Astrocyte of the spinal cord (primary cell): ENCODE data around the gene MYL3.

Source experiments
- DNase-seq: peaks from one replicate; pipeline ENCODE4 v3.0.0; 2011; ENCODE audit warnings: low read depth, low spot score
- H3K4me3 ChIP-seq: 2 replicates; pipeline ENCODE4 v1.5.1; 2011; ENCODE audit warnings: low read depth, mild to moderate bottlenecking, low read length, moderate library complexity
- in situ Hi-C: cut with HindIII; loops from 2 replicates; pipeline ENCODE4 v1.10.0; 2017; ENCODE audit warnings: low sequenced_read_pairs
- TF ChIP-seq, protein P1 (sequence below): IDR thresholded peaks from 2 replicates; pipeline ENCODE4 v1.5.1; 2012; ENCODE audit warnings: low read depth, mild to moderate bottlenecking, low read length, inconsistent platforms

The MYL3 gene

GRCh38 chr3:46844397-46844796 lies 18.8 kb downstream of the MYL3 start:
- TF ChIP-seq, protein P1, sequence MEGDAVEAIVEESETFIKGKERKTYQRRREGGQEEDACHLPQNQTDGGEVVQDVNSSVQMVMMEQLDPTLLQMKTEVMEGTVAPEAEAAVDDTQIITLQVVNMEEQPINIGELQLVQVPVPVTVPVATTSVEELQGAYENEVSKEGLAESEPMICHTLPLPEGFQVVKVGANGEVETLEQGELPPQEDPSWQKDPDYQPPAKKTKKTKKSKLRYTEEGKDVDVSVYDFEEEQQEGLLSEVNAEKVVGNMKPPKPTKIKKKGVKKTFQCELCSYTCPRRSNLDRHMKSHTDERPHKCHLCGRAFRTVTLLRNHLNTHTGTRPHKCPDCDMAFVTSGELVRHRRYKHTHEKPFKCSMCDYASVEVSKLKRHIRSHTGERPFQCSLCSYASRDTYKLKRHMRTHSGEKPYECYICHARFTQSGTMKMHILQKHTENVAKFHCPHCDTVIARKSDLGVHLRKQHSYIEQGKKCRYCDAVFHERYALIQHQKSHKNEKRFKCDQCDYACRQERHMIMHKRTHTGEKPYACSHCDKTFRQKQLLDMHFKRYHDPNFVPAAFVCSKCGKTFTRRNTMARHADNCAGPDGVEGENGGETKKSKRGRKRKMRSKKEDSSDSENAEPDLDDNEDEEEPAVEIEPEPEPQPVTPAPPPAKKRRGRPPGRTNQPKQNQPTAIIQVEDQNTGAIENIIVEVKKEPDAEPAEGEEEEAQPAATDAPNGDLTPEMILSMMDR: no peak

GRCh38 chr3:46843508-46843907 lies 19.7 kb downstream of the MYL3 start:
- TF ChIP-seq, protein P1: no peak
- no peak overlapping the region for H3K4me3 ChIP-seq
- no peak for DNase-seq
- in situ Hi-C loops: no loop called here

More at GRCh38 chr3:46844397-46844796, 18.8 kb downstream of the MYL3 start:
- no peak overlapping the region for H3K4me3 ChIP-seq
- DNase-seq: no peak
- in situ Hi-C loops: no loop called here

DNA sequence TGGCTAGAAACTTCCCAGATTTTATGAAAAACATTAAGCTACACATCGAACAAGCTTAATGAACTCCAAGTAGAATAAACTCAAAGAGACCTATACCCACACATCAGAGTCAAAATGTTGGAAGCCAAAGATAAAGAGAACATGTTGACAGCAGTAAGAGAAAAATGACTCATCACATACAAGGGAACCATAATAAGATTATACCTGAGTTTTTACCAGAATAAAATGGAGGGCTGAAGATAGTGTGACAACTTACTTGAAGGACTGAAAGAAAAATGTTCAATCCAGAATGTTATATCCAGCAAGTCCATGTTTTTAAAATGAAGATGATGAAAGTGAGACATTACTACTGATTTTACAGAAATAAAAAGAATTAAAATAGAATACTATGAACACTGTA lies 22.8 kb downstream of the MYL3 start:
- no peak overlapping the region for H3K4me3 ChIP-seq
- in situ Hi-C loops: no loop called here
- DNase-seq: no peak
- TF ChIP-seq, protein P1: no peak

DNA sequence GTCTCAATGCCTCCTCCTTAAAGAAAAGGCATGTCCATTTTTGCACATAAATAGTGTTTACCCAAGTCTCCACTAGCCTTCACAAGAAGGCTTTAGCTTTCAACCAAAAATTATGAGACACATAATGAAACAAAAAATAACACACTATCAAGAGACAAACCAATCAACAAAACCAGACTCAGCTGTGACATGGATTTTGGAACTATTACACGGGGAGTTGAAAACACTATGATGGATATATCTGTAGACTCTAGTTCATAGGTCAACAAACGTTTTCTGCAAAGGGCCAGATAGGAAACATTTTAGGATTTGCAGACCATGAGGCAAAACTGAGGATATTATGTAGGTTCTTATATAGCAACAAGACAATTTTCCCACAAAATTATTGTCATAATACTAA lies 24.9 kb downstream of the MYL3 start:
- no peak for DNase-seq
- TF ChIP-seq, protein P1: no peak
- in situ Hi-C loops: no loop called here
- no peak overlapping the region for H3K4me3 ChIP-seq

GRCh38 chr3:46835491-46835890 lies 27.8 kb downstream of the MYL3 start:
- in situ Hi-C loops: no loop called here
- TF ChIP-seq, protein P1: no peak
- H3K4me3 ChIP-seq: no peak overlapping the region
- DNase-seq: no peak

GRCh38 chr3:46835054-46835453 lies 28.2 kb downstream of the MYL3 start:
- in situ Hi-C loops: no loop called here
- no peak overlapping the region for H3K4me3 ChIP-seq
- TF ChIP-seq, protein P1: no peak
- no peak for DNase-seq
